Suprapubic skin (tissue), 4 donors: ENCODE data around the gene BBS2.

ENCODE experiments used
- EP300 ChIP-seq: sonication (generic); formaldehyde crosslinking; IDR thresholded peaks from one replicate; pipeline ENCODE4 v1.6.1; 2017; ENCODE audit warnings: antibody characterized with exemption
- POLR2A ChIP-seq, 2 donors: fragments of 450-650 bp; IDR thresholded peaks; one replicate each; pipeline ENCODE4 v1.6.1; 2017; ENCODE audit warnings: antibody characterized with exemption in 2 of 2, mild to moderate bottlenecking in 2 of 2, moderate library complexity in 2 of 2
- POLR2AphosphoS5 ChIP-seq, 3 donors: sonication (generic); formaldehyde crosslinking; IDR thresholded peaks; one replicate each; pipeline ENCODE4 v1.6.1; 2017; ENCODE audit warnings: antibody characterized with exemption in 3 of 3
- TF ChIP-seq, protein P1 (sequence below), 2 donors: fragments of 200-600 bp in 1 of 2; fragments of 450-650 bp in 1 of 2; sonication (generic) in 1 of 2; IDR thresholded peaks; one replicate each; pipeline ENCODE4 v1.5.1; 2016 to 2019; ENCODE audit warnings: antibody characterized with exemption in 2 of 2, mild to moderate bottlenecking in 1 of 2, moderate library complexity in 1 of 2

GRCh38 chr16:56560447-56560846 lies 40.6 kb upstream of the BBS2 start:
- TF ChIP-seq, protein P1, sequence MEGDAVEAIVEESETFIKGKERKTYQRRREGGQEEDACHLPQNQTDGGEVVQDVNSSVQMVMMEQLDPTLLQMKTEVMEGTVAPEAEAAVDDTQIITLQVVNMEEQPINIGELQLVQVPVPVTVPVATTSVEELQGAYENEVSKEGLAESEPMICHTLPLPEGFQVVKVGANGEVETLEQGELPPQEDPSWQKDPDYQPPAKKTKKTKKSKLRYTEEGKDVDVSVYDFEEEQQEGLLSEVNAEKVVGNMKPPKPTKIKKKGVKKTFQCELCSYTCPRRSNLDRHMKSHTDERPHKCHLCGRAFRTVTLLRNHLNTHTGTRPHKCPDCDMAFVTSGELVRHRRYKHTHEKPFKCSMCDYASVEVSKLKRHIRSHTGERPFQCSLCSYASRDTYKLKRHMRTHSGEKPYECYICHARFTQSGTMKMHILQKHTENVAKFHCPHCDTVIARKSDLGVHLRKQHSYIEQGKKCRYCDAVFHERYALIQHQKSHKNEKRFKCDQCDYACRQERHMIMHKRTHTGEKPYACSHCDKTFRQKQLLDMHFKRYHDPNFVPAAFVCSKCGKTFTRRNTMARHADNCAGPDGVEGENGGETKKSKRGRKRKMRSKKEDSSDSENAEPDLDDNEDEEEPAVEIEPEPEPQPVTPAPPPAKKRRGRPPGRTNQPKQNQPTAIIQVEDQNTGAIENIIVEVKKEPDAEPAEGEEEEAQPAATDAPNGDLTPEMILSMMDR (IDR thresholded peaks at IDR 0.05): no peak
- TF ChIP-seq EP300: no peak
- TF ChIP-seq POLR2A (IDR thresholded peaks at IDR 0.05): no peak
- TF ChIP-seq POLR2AphosphoS5 (IDR thresholded peaks at IDR 0.05): no peak
